ENCODE data around the gene PAX2. TPM values are rescaled to one million over a fixed set of nuclear protein-coding genes. Genes with fewer than 3 reads are reported as not detected.

Gene PAX2
- total RNA-seq, 4 donors from 2014 or later: not detected

GRCh38 chr10:100848770-100849169 is 103.4 kb downstream of the PAX2 start:
- Histone ChIP-seq H3K27me3 (peaks cover 0 to 65% (median 0%) of the 10 kb centered on the region in 4 donors), H3K4me1 (no peaks in the 10 kb centered on the region), H3K36me3 (no peaks in the 10 kb centered on the region), H3K27ac (replicated peaks in 1 of 4) (no peak overlapping the region), H3K9me3 (no peaks in the 10 kb centered on the region), H3K4me3 (no peak overlapping the region)
- intact Hi-C loops (cut with DNase I): no loop called here
- DNase-seq (ENCODE audit: extremely low spot score): no peak
- 83% methylated on average over 2 of the region's 2 CpGs for WGBS
- TF ChIP-seq POLR2A (IDR thresholded peaks at IDR 0.05; ENCODE audit: low read depth) (no peak), POLR2AphosphoS5 (IDR thresholded peaks at IDR 0.05) (no peak), EP300 (IDR thresholded peaks at IDR 0.05) (no peak)
- TF ChIP-seq, protein P1, sequence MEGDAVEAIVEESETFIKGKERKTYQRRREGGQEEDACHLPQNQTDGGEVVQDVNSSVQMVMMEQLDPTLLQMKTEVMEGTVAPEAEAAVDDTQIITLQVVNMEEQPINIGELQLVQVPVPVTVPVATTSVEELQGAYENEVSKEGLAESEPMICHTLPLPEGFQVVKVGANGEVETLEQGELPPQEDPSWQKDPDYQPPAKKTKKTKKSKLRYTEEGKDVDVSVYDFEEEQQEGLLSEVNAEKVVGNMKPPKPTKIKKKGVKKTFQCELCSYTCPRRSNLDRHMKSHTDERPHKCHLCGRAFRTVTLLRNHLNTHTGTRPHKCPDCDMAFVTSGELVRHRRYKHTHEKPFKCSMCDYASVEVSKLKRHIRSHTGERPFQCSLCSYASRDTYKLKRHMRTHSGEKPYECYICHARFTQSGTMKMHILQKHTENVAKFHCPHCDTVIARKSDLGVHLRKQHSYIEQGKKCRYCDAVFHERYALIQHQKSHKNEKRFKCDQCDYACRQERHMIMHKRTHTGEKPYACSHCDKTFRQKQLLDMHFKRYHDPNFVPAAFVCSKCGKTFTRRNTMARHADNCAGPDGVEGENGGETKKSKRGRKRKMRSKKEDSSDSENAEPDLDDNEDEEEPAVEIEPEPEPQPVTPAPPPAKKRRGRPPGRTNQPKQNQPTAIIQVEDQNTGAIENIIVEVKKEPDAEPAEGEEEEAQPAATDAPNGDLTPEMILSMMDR (IDR thresholded peaks at IDR 0.05): no peak

GRCh38 chr10:100858261-100858660 is 112.9 kb downstream of the PAX2 start:
- H3K27me3 ChIP-seq: peaks cover 0 to 70% (median 0%) of the 10 kb centered on the region in 4 donors
- H3K4me3 ChIP-seq: no peak overlapping the region
- intact Hi-C loops (cut with DNase I): no loop called here
- DNase-seq (ENCODE audit: extremely low spot score): no peak
- no peak overlapping the region for H3K27ac ChIP-seq (replicated peaks in 1 of 4)
- peaks cover 0 to 16% (median 3%) of the 10 kb centered on the region in 4 donors for H3K9me3 ChIP-seq
- H3K4me1 ChIP-seq: no peaks in the 10 kb centered on the region
- TF ChIP-seq, protein P1 (IDR thresholded peaks at IDR 0.05): no peak
- TF ChIP-seq EP300 (IDR thresholded peaks at IDR 0.05) (no peak), POLR2AphosphoS5 (IDR thresholded peaks at IDR 0.05) (no peak), POLR2A (IDR thresholded peaks at IDR 0.05; ENCODE audit: low read depth) (no peak)
- H3K36me3 ChIP-seq: no peaks in the 10 kb centered on the region
- 65% methylated on average over 4 of the region's 4 CpGs for WGBS

DNA sequence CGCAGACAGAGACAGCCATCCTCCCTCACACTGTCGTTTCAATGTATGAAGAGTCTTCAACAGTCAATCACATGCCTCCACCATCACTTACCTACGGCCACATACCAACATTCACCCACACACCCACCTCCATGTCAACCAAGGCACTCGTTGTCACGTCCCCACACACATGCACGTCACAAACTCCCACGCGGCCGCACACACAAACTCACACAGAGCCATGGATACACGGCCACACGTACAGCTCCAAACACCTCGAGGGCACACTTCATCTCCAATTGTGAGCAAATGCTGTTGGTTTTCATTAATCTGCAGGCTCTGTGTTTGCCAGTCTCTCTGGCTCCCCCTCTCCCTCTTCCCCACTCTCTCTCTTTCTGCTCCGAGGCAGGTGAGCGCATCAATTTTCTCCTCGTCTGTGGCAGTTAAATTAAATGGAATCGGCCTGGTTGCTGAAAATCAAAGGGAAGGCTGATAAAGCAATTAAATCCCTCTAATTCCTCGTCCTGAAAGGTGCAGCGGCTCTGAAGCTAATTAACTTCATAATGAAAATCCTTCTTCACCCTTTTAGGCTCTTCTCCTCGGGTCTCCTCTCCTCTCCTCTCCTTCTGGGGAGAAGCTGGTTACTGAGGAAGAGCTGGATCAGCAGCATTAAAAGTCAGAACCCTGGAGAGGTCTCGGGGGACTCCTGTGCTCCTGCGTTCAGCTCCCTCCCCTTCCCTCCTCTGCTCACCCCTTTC is 113.5 kb downstream of the PAX2 start:
- intact Hi-C loops (cut with DNase I): no loop called here
- H3K4me1 ChIP-seq: no peaks in the 10 kb centered on the region
- 69% methylated on average over 21 of the region's 21 CpGs for WGBS
- H3K27ac ChIP-seq (replicated peaks in 1 of 4): no peak overlapping the region
- H3K4me3 ChIP-seq: no peak overlapping the region
- H3K9me3 ChIP-seq: peaks cover 0 to 16% (median 3%) of the 10 kb centered on the region in 4 donors
- TF ChIP-seq EP300 (IDR thresholded peaks at IDR 0.05) (no peak), POLR2AphosphoS5 (IDR thresholded peaks at IDR 0.05) (no peak), POLR2A (IDR thresholded peaks at IDR 0.05; ENCODE audit: low read depth) (no peak)
- TF ChIP-seq, protein P1 (IDR thresholded peaks at IDR 0.05): no peak
- no peak for DNase-seq (ENCODE audit: extremely low spot score)
- no peaks in the 10 kb centered on the region for H3K36me3 ChIP-seq
- H3K27me3 ChIP-seq: peaks cover 0 to 73% (median 0%) of the 10 kb centered on the region in 4 donors

- WGBS: 77% methylated on average over 6 of the region's 6 CpGs
- H3K4me3 ChIP-seq: no peak overlapping the region
- H3K36me3 ChIP-seq: no peaks in the 10 kb centered on the region
- no peak overlapping the region for H3K27ac ChIP-seq (replicated peaks in 1 of 4)
- no peak for DNase-seq (ENCODE audit: extremely low spot score)
- peaks cover 0 to 73% (median 0%) of the 10 kb centered on the region in 4 donors for H3K27me3 ChIP-seq
- H3K9me3 ChIP-seq: peaks cover 0 to 16% (median 3%) of the 10 kb centered on the region in 4 donors
- intact Hi-C loops (cut with DNase I): no loop called here
- TF ChIP-seq POLR2A (IDR thresholded peaks at IDR 0.05; ENCODE audit: low read depth) (no peak), POLR2AphosphoS5 (IDR thresholded peaks at IDR 0.05) (no peak), EP300 (IDR thresholded peaks at IDR 0.05) (no peak)
- TF ChIP-seq, protein P1 (IDR thresholded peaks at IDR 0.05): no peak
- H3K4me1 ChIP-seq: no peaks in the 10 kb centered on the region
Observed at GRCh38 chr10:100859484-100859763, 114.0 kb downstream of the PAX2 start.
